KMS-11 (cell line): ENCODE measurements around the gene SLC35G3.

ENCODE experiments used
- H2AFZ ChIP-seq: fragments of 200-600 bp; sonication (generic); 2 replicates; pipeline ENCODE4 v1.6.1; 2016; ENCODE audit warnings: antibody characterized with exemption, mixed run types, low read depth
- H3K27ac ChIP-seq: fragments of 200-600 bp; sonication (generic); 2 replicates; pipeline ENCODE4 v1.6.1; 2016; ENCODE audit warnings: mild to moderate bottlenecking, mixed run types
- H3K27me3 ChIP-seq: fragments of 200-600 bp; sonication (generic); 2 replicates; pipeline ENCODE4 v1.6.1; 2017; ENCODE audit warnings: mild to moderate bottlenecking, low read depth, mixed run types, moderate library complexity; ENCODE audit not compliant: insufficient read depth
- H3K36me3 ChIP-seq: fragments of 200-600 bp; sonication (generic); 2 replicates; pipeline ENCODE4 v1.6.1; 2017; ENCODE audit warnings: mild to moderate bottlenecking, mixed run types; ENCODE audit not compliant: insufficient read depth
- H3K4me1 ChIP-seq: fragments of 200-600 bp; sonication (generic); 2 replicates; pipeline ENCODE4 v1.6.1; 2016; ENCODE audit warnings: mild to moderate bottlenecking, low read depth, mixed run types; ENCODE audit not compliant: poor library complexity, severe bottlenecking
- H3K4me2 ChIP-seq: fragments of 200-600 bp; sonication (generic); 2 replicates; pipeline ENCODE4 v1.7.0; 2016; ENCODE audit warnings: mild to moderate bottlenecking, mixed run types
- H3K4me3 ChIP-seq: fragments of 200-600 bp; sonication (generic); IDR thresholded peaks from 2 replicates; pipeline ENCODE4 v1.6.1; 2017; ENCODE audit warnings: low read depth, low read length, mixed read lengths; ENCODE audit not compliant: insufficient read depth
- H3K79me2 ChIP-seq: fragments of 200-600 bp; sonication (generic); 2 replicates; pipeline ENCODE4 v1.6.1; 2016; ENCODE audit warnings: low read depth, mixed run types; ENCODE audit not compliant: insufficient read depth
- H3K9ac ChIP-seq: fragments of 200-600 bp; sonication (generic); 2 replicates; pipeline ENCODE4 v1.6.1; 2016; ENCODE audit warnings: mild to moderate bottlenecking, mixed run types
- H4K20me1 ChIP-seq: fragments of 200-600 bp; sonication (generic); 2 replicates; pipeline ENCODE4 v1.6.1; 2016; ENCODE audit warnings: mild to moderate bottlenecking, mixed run types; ENCODE audit not compliant: insufficient read depth
- TF ChIP-seq, protein P1 (sequence below): fragments of 200-600 bp; sonication (generic); conservative IDR thresholded peaks from 2 replicates; pipeline ENCODE4 v1.6.1; 2017; ENCODE audit warnings: low read depth, mild to moderate bottlenecking, antibody characterized with exemption, low read length, moderate library complexity, mixed read lengths

SLC35G3 gene

DNA sequence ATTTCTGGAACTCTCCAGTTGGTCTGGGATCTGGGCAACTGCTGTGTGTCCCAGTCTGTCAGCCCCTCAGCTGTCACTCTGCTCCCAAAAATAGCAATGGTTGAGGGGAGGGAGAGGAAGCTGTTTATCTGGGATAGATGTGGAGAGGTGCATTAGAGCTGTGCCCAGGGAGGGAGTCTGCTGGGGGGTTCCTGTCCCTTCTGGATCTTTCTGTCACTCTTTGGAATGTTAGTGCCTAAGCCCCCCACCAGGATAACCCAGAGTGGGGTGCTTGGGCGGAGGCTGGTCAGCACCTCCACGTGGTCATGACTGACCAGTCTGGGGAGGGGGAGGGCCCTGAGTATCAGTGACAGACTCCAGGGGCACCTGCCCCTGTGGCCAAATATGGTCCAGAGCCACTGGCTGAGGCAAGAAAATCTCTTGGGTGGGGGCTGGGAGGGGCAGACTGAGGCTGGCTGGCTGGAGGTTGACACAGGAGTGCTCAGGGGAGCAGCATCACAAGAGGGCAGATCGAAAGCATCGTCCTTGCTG, 46.8 kb downstream of the SLC35G3 start, which contains the start of gene UNC45B:
Gene UNC45B, plus strand, starts transcription at position 443 of the 531 bp plus-strand sequence. CDS start 447 bp downstream, outside the sequence.
- Histone ChIP-seq H3K4me1 (no peaks in the 10 kb centered on the region), H3K9ac (no peak within 1 kb of the TSS), H3K36me3 (no peaks in the 10 kb centered on the region), H3K27me3 (no peaks in the 10 kb centered on the region), H3K4me3 (no peak within 1 kb of the TSS), H3K4me2 (no peak within 1 kb of the TSS), H3K27ac (no peak within 1 kb of the TSS), H4K20me1 (no peaks in the 10 kb centered on the region), H2AFZ (no peak within 1 kb of the TSS), H3K79me2 (no peaks in the 10 kb centered on the region)
- TF ChIP-seq, protein P1, sequence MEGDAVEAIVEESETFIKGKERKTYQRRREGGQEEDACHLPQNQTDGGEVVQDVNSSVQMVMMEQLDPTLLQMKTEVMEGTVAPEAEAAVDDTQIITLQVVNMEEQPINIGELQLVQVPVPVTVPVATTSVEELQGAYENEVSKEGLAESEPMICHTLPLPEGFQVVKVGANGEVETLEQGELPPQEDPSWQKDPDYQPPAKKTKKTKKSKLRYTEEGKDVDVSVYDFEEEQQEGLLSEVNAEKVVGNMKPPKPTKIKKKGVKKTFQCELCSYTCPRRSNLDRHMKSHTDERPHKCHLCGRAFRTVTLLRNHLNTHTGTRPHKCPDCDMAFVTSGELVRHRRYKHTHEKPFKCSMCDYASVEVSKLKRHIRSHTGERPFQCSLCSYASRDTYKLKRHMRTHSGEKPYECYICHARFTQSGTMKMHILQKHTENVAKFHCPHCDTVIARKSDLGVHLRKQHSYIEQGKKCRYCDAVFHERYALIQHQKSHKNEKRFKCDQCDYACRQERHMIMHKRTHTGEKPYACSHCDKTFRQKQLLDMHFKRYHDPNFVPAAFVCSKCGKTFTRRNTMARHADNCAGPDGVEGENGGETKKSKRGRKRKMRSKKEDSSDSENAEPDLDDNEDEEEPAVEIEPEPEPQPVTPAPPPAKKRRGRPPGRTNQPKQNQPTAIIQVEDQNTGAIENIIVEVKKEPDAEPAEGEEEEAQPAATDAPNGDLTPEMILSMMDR = no peak

DNA sequence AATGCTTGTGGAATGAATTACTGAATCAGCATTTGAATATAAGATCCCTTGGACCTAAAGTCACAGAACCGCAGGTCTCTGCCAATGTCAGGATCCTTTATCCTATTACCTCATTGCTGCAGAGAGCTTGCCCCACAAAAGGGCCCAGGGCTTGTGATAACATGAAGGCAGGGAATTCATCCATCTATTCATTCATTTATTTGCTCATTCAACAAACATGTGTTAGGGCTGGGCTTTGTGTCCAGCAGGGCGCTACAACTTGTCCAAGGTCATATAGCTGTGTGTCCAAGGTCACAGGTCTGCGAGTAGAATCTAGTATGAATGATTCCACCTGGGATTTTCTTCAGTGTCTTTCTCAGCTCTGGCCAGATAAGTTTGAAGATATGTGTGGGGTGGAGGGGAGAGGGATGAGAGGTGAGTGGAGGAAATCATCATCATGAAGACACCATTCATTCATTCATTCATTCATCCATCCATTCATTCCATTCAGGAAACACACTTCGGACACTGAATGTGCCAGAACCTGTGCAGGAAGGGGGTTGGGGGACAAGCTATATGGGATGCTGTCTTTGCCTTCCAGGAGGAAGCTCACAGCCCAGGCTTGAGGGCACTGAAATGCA, 47.9 kb downstream of the SLC35G3 start:
- no peaks in the 10 kb centered on the region for H3K36me3 ChIP-seq
- no peak overlapping the region for H3K27ac ChIP-seq
- TF ChIP-seq, protein P1 = no peak
- no peak overlapping the region for H2AFZ ChIP-seq
- H3K4me2 ChIP-seq = no peak overlapping the region
- peaks cover 6% of the 10 kb centered on the region for H3K79me2 ChIP-seq
- H4K20me1 ChIP-seq = no peaks in the 10 kb centered on the region
- H3K27me3 ChIP-seq = no peaks in the 10 kb centered on the region
- H3K4me3 ChIP-seq = no peak overlapping the region
- H3K4me1 ChIP-seq = no peaks in the 10 kb centered on the region
- no peak overlapping the region for H3K9ac ChIP-seq

DNA sequence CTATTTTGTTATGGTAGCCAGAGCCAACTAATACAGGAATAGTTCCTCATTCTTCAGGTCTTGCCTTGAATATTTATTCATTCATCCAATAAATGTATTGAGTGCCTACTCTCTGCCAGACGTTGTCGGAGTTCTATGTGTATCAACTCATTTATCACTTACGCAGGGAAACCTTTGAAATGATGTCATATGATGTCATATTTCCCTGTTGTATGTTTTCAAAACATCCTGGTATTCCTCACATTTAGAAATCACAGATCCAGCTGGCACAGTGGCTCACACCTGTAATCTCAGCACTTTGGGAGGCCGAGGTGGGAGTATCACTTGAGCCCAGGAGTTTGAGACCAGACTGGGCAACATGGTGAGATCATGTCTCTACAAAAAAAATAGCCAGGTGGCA, 49.4 kb downstream of the SLC35G3 start:
- Histone ChIP-seq H3K36me3 (no peaks in the 10 kb centered on the region), H3K27ac (no peak overlapping the region), H3K27me3 (no peaks in the 10 kb centered on the region), H3K4me1 (peaks cover 9% of the 10 kb centered on the region), H2AFZ (no peak overlapping the region), H4K20me1 (no peaks in the 10 kb centered on the region), H3K4me2 (no peak overlapping the region), H3K79me2 (peaks cover 21% of the 10 kb centered on the region), H3K4me3 (no peak overlapping the region), H3K9ac (no peak overlapping the region)
- TF ChIP-seq, protein P1 = no peak
